ENCODE measurements around the gene STRBP.

STRBP gene

GRCh38 chr9:123162360-123162759 lies 106.0 kb downstream of the STRBP start:
- H3K27me3 ChIP-seq (replicated peaks): no peaks in the 10 kb centered on the region
- H3K27ac ChIP-seq: no peak overlapping the region
- in situ Hi-C loops (cut with HindIII; ENCODE audit: low pct_ligation_motif_present, low sequenced_read_pairs): no loop called here
- H3K36me3 ChIP-seq (replicated peaks): no peaks in the 10 kb centered on the region
- no peak overlapping the region for H3K4me3 ChIP-seq (ENCODE audit: low read depth, low read length)
- no peak for TF ChIP-seq CTCF (IDR thresholded peaks at IDR 0.05; ENCODE audit: low read depth, low read length, missing control alignments)
- DNase-seq: no peak

- peak; percentile 52 for DNase-seq
- Histone ChIP-seq H3K27me3 (replicated peaks) (no peaks in the 10 kb centered on the region), H3K27ac (no peak overlapping the region), H3K4me3 (ENCODE audit: low read depth, low read length) (no peak overlapping the region), H3K36me3 (replicated peaks) (no peaks in the 10 kb centered on the region)
- TF ChIP-seq CTCF (IDR thresholded peaks at IDR 0.05; ENCODE audit: low read depth, low read length, missing control alignments): no peak
- in situ Hi-C loops (cut with HindIII; ENCODE audit: low pct_ligation_motif_present, low sequenced_read_pairs): no loop called here
These were observed 111.2 kb downstream of the STRBP start for GRCh38 chr9:123157221-123157620.

- TF ChIP-seq CTCF (IDR thresholded peaks at IDR 0.05; ENCODE audit: low read depth, low read length, missing control alignments): no peak
- Histone ChIP-seq H3K27me3 (replicated peaks) (no peaks in the 10 kb centered on the region), H3K4me3 (ENCODE audit: low read depth, low read length) (no peak overlapping the region), H3K27ac (no peak overlapping the region), H3K36me3 (replicated peaks) (no peaks in the 10 kb centered on the region)
- DNase-seq: no peak
- in situ Hi-C loops (cut with HindIII; ENCODE audit: low pct_ligation_motif_present, low sequenced_read_pairs): no loop called here
These were observed 117.5 kb downstream of the STRBP start for GRCh38 chr9:123150708-123151503.

- no peaks in the 10 kb centered on the region for H3K36me3 ChIP-seq (replicated peaks)
- no peak for TF ChIP-seq CTCF (IDR thresholded peaks at IDR 0.05; ENCODE audit: low read depth, low read length, missing control alignments)
- H3K27ac ChIP-seq: no peak overlapping the region
- in situ Hi-C loops (cut with HindIII; ENCODE audit: low pct_ligation_motif_present, low sequenced_read_pairs): no loop called here
- no peak overlapping the region for H3K4me3 ChIP-seq (ENCODE audit: low read depth, low read length)
- H3K27me3 ChIP-seq (replicated peaks): no peaks in the 10 kb centered on the region
- DNase-seq: no peak
These were observed 119.3 kb downstream of the STRBP start for GRCh38 chr9:123149067-123149466.

GRCh38 chr9:123138163-123138562 lies 130.2 kb downstream of the STRBP start:
- no peak overlapping the region for H3K27ac ChIP-seq
- DNase-seq: no peak
- no peak for TF ChIP-seq CTCF (IDR thresholded peaks at IDR 0.05; ENCODE audit: low read depth, low read length, missing control alignments)
- H3K27me3 ChIP-seq (replicated peaks): no peaks in the 10 kb centered on the region
- no peaks in the 10 kb centered on the region for H3K36me3 ChIP-seq (replicated peaks)
- H3K4me3 ChIP-seq (ENCODE audit: low read depth, low read length): no peak overlapping the region
- in situ Hi-C loops (cut with HindIII; ENCODE audit: low pct_ligation_motif_present, low sequenced_read_pairs): no loop called here

GRCh38 chr9:123135430-123135829 lies 133.0 kb downstream of the STRBP start:
- Histone ChIP-seq H3K27me3 (replicated peaks) (no peaks in the 10 kb centered on the region), H3K36me3 (replicated peaks) (no peaks in the 10 kb centered on the region), H3K4me3 (ENCODE audit: low read depth, low read length) (no peak overlapping the region), H3K27ac (no peak overlapping the region)
- no peak for TF ChIP-seq CTCF (IDR thresholded peaks at IDR 0.05; ENCODE audit: low read depth, low read length, missing control alignments)
- DNase-seq: no peak
- in situ Hi-C loops (cut with HindIII; ENCODE audit: low pct_ligation_motif_present, low sequenced_read_pairs): no loop called here
